ENCODE measurements around the gene PIAS1.
"Not testable (repeated sequence)": the region's sequence is repeated elsewhere in the genome, so short reads cannot be mapped to it uniquely, and the experiment has no call there.

PIAS1 gene

GRCh38 chr15:68126396-68126795 lies 72.3 kb downstream of the PIAS1 start:
- DNase-seq: no peak

DNA sequence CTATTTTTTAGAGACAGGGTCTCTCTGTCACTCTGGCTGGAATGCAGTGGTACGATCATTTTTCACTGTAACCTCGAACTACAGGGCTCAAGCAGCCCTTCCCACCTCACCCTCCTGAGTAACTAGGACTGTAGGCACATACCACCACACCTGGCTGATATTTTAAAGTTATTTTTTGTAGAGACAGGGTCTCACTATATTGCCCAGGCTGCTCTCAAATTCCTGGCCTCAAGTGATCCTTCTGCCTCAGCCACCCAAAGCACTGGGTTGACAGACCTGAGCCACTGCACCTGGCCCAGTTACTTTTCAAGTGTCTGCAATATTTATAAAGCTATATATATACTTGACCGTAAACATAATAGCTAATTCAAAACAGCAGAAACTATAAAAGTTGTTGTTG lies 75.0 kb downstream of the PIAS1 start:
- DNase-seq: no peak

DNA sequence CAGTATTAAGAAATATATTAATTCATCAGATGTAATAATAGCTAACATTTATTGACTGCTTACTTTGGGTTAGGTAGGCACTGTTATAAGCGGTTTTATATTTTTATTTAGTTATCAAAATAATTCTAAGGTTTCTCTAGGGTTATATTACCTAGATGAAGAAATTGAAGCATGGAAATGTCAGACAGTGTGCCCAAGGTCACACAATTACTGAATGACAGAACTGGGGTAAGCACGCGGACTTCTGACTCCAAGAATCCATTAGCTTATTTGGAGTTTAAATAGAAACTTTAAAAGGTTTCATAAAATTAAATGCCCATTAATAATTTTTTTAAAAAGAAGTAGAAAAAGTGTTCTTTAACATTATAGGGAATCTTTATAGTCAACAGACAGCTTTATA lies 76.7 kb downstream of the PIAS1 start:
- no peak for DNase-seq

GRCh38 chr15:68137096-68137495 lies 83.0 kb downstream of the PIAS1 start:
- no peak for DNase-seq

GRCh38 chr15:68143129-68143528 lies 89.0 kb downstream of the PIAS1 start:
- no peak for DNase-seq

- DNase-seq: no peak
These were observed 89.7 kb downstream of the PIAS1 start for GRCh38 chr15:68143785-68144184.

DNA sequence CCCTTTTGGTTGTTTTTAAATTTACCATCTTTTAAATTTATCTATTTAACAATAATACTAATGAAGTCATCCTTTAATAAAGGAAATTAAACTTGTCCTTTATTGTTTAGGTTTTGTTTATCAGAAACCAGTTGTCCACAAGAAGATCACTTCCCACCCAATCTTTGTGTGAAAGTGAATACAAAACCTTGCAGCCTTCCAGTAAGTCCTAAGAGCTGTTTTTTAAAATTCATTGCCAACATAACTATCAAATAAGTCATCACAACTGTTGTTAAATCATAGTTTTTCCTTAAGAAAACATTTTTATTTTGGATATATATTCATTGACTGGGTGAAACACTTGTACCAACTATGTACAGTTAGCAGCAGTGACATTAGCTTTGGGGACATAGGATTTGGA lies 91.6 kb downstream of the PIAS1 start:
- DNase-seq: no peak

GRCh38 chr15:68148039-68148438 lies 93.9 kb downstream of the PIAS1 start:
- DNase-seq: no peak

DNA sequence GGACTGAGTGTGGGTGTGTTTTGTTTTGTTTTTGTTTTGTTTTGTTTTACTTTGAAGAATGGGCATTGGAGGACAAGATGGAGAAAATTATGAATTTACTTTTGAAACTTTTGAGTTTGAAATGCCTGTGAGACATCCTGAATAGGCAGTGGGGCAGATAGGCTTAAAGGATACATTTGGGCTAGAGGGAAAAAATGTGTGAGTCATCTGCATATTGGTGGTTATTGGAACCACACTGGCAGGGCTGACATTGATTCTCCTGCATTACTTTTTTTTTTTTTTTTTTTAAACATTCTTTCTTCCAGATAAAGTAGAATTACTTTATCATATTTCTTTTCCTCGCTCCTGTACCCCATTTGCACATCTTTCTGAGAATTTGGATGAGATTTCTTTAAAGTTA lies 94.9 kb downstream of the PIAS1 start:
- no peak for DNase-seq

DNA sequence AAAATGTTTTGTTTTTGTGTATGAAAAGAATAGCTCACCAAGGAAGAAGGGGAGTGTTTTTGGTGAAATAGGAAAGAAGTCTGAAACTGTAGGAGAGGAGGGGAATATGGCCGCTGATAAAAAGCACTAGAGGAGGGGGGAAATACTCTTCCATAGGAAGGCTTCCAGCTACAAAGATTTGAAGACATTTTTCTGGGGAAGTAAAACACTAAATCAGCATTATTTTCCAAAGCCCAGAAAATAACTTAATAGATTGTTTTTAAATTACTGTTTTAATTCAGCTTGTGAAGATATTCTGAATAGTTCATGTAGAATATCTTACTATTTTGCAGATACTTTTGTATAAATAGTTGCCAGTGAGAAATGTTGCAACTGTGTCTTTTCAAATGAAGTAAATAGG lies 96.1 kb downstream of the PIAS1 start:
- no peak for DNase-seq

DNA sequence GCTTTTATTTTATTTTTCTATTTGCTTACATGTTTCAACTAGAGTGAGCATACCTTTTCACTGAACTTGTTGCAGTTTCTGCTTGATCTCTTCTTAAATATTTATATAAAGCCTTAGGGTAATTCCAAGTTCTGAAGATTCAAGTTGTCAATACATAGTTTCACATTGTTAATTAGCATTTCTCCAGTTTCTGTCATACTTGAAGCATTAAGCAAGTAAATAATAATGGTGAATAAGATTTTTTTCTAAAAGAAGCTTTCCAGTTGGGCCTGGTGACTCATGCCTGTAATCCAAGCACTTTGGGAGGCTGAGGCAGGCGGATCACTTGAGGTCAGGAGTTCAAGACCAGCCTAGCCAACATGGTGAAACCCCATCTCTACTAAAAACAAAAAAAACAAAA lies 97.2 kb downstream of the PIAS1 start:
- no peak for DNase-seq

GRCh38 chr15:68152342-68152741 lies 98.2 kb downstream of the PIAS1 start:
- DNase-seq: no peak

DNA sequence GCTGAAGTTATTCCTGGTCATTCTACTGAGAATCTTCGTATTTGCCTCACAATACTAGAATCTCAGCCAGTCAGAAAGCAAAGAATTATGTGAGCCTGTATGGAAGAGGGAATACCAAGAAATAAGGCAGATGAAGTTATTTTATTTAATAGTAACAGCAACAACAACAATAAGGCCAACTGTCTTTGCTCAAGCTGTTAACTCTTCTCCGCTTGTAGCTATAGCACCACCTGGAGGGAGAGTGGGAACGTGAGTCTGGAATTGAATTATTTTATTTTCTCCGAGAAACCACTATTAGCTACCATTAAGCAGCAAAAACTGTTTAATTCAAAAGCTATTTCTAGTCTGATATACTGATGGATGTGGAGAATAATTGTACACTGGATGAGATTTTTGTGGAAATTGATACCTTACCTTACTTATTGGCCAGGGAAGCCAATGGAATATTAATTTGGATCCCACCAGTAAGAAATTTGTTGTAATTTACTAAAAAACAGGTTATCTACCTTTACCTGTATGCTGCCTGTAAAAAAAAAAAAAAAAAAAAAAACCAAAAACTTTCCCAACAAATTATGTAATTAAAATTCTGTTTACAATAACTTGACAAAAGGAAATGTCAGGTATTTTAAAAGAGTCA lies 100.9 kb downstream of the PIAS1 start:
- DNase-seq: no peak

GRCh38 chr15:68157074-68157473 lies 103.0 kb downstream of the PIAS1 start:
- DNase-seq: no peak

DNA sequence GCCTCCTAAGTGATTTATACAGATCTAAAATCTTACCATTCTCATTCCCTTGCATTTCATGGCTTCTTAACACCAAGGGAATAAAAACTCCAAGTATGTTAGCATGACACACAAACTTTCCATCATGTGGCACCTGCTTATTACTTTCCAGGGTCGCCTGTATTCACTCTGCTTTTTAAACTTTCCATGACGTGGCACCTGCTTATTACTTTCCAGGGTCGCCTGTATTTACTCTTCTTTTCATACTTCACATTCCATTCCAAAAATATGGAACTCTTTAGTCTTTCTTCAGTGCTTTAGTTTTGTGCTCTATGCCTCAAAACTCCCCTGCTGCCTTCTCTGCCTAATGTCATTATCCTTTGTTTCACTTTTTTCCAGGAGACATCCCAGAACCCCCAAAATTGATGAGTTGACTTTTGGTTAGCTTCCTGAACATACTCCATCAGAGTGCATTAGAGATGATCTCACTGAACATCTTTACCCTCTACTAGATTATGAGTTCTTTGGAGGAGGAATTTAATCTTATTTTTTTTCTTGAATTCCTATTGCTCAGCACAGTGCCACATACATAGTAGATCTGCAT lies 104.0 kb downstream of the PIAS1 start:
- no peak for DNase-seq

DNA sequence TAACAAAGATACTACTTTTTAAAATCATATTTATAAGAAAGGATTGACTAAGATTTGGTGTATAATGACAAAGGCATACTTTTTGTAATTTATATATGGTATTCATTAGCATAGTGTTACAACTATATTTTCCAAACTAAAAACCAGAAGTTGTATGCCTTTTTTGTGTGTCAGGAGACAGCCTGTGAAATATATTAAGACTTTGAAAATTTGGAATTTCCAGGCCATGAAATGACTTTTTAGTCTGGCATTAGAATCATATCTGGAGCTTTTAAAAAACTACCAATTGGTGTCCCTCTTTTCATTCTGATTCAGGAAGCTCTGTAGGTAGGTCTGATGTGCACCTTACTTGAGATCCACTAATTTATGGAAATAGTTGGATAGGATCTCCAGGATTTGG lies 109.1 kb downstream of the PIAS1 start:
- no peak for DNase-seq

GRCh38 chr15:68166847-68167246 lies 112.7 kb downstream of the PIAS1 start:
- DNase-seq: no peak

DNA sequence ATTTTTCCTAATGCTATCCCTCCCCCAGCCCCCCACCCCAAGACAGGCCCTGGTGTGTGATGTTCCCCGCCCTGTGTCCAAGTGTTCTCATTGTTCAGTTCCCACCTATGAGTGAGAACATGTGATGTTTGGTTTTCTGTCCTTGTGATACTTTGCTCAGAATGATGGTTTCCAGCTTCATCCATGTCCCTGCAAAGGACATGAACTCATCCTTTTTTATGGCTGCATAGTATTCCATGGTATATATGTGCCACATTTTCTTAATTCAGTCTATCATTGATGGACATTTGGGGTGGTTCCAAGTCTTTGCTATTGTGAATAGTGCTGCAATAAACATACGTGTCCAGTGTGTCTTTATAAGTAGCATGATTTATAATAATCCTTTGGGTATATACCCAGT lies 117.9 kb downstream of the PIAS1 start:
- DNase-seq: not testable (repeated sequence)

DNA sequence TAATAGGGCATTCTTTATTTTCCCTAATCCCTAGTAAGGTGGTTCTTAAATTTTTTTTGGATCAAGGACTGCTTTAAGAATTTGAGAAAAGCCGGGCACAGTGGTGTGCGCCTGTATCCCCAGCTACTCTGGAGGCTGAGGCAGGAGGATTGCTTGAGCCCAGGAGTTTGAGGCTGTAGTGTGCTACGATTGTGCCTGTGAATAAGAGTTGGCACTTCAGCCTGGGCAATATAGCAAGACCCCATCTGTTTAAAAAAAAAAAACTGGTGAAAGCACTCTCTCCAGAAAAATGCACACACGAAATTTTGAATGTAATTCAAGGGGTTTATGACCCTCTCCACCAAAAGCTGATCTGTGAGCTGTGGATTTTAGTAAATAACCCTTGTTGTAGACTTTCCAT lies 119.0 kb downstream of the PIAS1 start:
- no peak for DNase-seq

DNA sequence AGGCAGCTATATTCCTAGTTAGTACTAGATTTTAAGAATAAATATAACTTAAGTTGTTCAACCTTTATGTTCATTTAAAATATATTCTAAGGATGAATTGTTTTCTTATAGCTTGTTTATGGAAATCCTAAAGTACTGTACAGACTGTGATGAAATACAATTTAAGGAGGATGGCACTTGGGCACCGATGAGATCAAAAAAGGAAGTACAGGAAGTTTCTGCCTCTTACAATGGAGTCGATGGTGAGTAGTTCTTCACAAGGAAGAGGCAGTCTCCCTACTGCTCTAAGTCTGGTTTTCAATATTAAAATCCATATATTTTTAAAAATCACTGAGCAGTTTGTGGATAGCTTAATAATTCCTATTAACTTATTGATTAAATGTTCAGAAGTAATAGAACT lies 121.4 kb downstream of the PIAS1 start:
- DNase-seq: no peak

DNA sequence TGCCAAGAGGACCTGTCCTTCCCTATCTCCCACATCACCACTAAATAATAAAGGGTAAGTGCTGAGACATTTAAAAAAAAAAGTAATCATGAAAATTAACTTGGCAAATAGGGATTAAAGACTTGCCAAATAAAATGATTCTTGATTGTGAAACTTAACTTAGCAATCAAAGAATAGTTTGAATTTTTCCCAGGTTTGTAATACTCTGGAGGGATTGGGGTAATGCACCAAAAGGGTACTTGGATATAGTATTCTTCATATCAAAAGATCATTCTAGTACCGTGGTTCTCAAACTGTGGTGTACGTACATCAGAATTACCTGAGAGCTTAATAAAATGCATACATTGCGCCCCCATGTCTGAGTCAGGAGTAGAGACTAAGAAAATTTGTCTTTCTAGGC lies 122.5 kb downstream of the PIAS1 start:
- no peak for DNase-seq

- no peak for DNase-seq
These were observed 123.6 kb downstream of the PIAS1 start for GRCh38 chr15:68177742-68178141.

DNA sequence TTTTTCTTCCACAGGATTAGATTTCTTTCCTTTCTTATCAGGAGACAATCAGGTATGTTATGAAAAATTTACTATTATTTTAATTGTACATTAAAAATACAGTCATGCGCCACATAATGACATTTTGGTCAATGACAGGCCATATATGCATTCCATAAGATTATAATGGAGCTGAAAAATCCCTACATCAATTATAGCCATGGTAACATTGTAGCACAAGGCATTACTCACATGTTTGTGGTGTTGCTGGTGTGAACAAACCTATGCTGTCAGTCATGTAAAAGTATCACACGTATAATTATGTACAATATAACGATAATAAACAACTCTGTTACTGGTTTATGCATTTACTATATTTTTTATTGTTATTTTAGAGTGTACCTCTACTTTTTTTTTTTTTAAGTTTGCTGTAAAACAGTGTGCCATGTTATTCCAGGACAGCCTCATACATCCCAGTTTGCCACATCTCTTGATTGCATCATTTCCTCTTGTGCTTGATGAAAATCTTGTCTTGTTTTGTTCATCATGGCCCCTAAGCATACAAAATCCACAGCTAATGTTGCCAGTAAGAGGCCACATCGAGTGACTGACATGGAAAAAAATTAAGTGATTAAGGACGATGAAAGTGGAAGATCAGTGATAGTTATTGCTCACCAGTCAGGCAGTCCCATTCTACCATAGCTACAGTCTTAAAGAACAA lies 129.7 kb downstream of the PIAS1 start:
- DNase-seq: no peak

Measured in T-helper 1 cell (primary cell).